Fibroblast of the aortic adventitia (primary cell): Measurements from ENCODE around the gene SAMHD1. TPM values are rescaled to one million over a fixed set of nuclear protein-coding genes. Genes with fewer than 3 reads are reported as not detected.

ENCODE experiments used
- DNase-seq: peaks from one replicate; pipeline ENCODE4 v3.0.0-alpha.2; 2010; ENCODE audit warnings: low read depth
- H3K4me3 ChIP-seq: 2 replicates; pipeline ENCODE4 v1.5.1; 2011; ENCODE audit warnings: low read depth, mild to moderate bottlenecking, control low read depth, low read length, moderate library complexity
- CTCF ChIP-seq: IDR thresholded peaks from 2 replicates; pipeline ENCODE4 v1.5.1; 2011; ENCODE audit warnings: mild to moderate bottlenecking, low read length, control low read depth, inconsistent platforms; ENCODE audit not compliant: insufficient read depth
- total RNA-seq: library from RNA; depleted of rRNA; stranded (reverse); fragments of >200 nt; gene quantifications from 2 replicates; pipeline ENCODE4 v1.2.3, GENCODE V29; 2012; ENCODE audit warnings: low replicate concordance

Gene SAMHD1
- total RNA-seq, 1 donor: 32.7 TPM

GRCh38 chr20:36924167-36925045 is 27.1 kb downstream of the SAMHD1 start:
- H3K4me3 ChIP-seq: no peak overlapping the region
- no peak for TF ChIP-seq CTCF
- no peak for DNase-seq

- no peak for DNase-seq
- no peak overlapping the region for H3K4me3 ChIP-seq
- TF ChIP-seq CTCF: no peak
Observed at GRCh38 chr20:36920334-36920730, 31.2 kb downstream of the SAMHD1 start.

GRCh38 chr20:36919715-36920333 is 31.7 kb downstream of the SAMHD1 start:
- peak; percentile 79 for DNase-seq
- no peak overlapping the region for H3K4me3 ChIP-seq
- peak; percentile 95 for TF ChIP-seq CTCF

GRCh38 chr20:36917943-36918342 is 33.6 kb downstream of the SAMHD1 start:
- DNase-seq: no peak
- no peak overlapping the region for H3K4me3 ChIP-seq
- no peak for TF ChIP-seq CTCF

- TF ChIP-seq CTCF: no peak
Observed at GRCh38 chr20:36917240-36917639, 34.3 kb downstream of the SAMHD1 start.

GRCh38 chr20:36916199-36916598 is 35.3 kb downstream of the SAMHD1 start:
- TF ChIP-seq CTCF: no peak
- DNase-seq: no peak
- no peak overlapping the region for H3K4me3 ChIP-seq

More at GRCh38 chr20:36917240-36917639, 34.3 kb downstream of the SAMHD1 start:
- no peak overlapping the region for H3K4me3 ChIP-seq
- DNase-seq: no peak
